ENCODE results near the gene GORASP1.

GRCh38 chr3:39148435-39149058, 41.1 kb upstream of the GORASP1 start:
- no peak for TF ChIP-seq POLR2A (IDR thresholded peaks at IDR 0.05)
- TF ChIP-seq CTCF (IDR thresholded peaks at IDR 0.05) = no peak
